Thyroid gland (tissue), 4 donors: ENCODE data around the gene IFNLR1.

Experiments
- POLR2A ChIP-seq, 2 donors: fragments of 450-650 bp; IDR thresholded peaks; one replicate each; pipeline ENCODE4 v1.6.1; 2017; ENCODE audit warnings: antibody characterized with exemption in 2 of 2, mild to moderate bottlenecking in 2 of 2, moderate library complexity in 1 of 2
- TF ChIP-seq, protein P1 (sequence below), 6 experiments: fragments of 200-600 bp in 3 of 6; fragments of 450-650 bp in 3 of 6; sonication (generic) in 3 of 6; IDR thresholded peaks; one replicate each; pipeline ENCODE4 v1.5.1; 2016 to 2019; ENCODE audit warnings: antibody characterized with exemption in 6 of 6, mild to moderate bottlenecking in 2 of 6, inconsistent platforms in 1 of 6, moderate library complexity in 1 of 6

DNA sequence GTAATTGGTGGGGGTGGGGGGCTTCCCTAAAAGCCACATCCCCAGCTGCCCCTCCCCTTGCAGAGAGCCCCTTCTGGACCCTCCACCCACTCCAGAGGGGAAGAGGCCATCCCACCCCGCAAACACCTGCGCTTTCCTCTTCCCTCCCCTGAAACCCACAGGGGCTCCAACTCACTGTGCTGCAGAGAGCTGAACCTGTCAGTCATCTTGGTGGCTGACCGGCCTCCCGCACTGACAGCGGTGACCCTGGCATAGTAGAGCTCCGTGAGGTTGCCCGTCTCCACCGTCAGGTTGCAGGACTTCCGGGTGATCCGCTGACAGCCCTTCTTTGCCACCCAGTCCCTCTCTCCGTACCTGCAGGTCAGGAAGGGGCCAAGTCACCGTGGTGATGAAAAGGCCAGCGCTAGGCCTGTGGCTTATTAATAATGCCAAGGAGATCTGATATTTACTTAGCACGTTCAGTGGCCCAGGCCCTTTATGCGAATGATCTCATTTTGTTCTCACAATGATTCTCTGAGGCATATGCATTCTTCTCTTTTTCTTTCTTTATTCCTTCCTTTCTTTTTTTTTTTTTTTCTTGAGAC lies 50.0 kb downstream of the IFNLR1 start:
- TF ChIP-seq, protein P1, sequence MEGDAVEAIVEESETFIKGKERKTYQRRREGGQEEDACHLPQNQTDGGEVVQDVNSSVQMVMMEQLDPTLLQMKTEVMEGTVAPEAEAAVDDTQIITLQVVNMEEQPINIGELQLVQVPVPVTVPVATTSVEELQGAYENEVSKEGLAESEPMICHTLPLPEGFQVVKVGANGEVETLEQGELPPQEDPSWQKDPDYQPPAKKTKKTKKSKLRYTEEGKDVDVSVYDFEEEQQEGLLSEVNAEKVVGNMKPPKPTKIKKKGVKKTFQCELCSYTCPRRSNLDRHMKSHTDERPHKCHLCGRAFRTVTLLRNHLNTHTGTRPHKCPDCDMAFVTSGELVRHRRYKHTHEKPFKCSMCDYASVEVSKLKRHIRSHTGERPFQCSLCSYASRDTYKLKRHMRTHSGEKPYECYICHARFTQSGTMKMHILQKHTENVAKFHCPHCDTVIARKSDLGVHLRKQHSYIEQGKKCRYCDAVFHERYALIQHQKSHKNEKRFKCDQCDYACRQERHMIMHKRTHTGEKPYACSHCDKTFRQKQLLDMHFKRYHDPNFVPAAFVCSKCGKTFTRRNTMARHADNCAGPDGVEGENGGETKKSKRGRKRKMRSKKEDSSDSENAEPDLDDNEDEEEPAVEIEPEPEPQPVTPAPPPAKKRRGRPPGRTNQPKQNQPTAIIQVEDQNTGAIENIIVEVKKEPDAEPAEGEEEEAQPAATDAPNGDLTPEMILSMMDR (IDR thresholded peaks at IDR 0.05) = no peak
- no peak for TF ChIP-seq POLR2A (IDR thresholded peaks at IDR 0.05)
